Measurements from ENCODE around the gene P2RY2. TPM values are rescaled to one million over a fixed set of nuclear protein-coding genes. Genes with fewer than 3 reads are reported as not detected.

The P2RY2 gene
- total RNA-seq, 1 experiment from 2014 or later = 2.9 TPM

DNA sequence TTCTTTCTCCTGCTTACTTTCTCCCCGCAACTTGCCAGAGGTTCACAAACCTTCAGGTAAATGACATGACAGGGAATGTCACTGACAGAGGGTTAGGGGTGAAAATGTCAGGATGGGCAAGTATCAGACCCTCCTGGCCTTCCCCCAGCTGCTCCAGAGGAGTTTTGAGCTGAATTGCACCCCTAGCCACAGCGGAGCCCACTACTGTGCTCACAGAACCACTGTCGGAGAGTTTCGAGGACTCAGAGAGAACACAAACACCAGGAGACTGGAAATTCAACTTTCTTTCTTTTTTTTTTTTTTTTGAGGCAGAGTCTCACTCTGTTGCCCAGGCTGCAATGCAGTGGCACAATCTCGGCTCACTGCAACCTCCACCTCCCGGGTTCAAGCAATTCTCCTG, 21.5 kb upstream of the P2RY2 start:
- H3K79me2 ChIP-seq (ENCODE audit: insufficient read depth, low read length) = no peaks in the 10 kb centered on the region
- H3K4me1 ChIP-seq (ENCODE audit: control insufficient read depth in 1 of 2, insufficient read depth in 2 of 2, low read length in 2 of 2) = peaks cover 34 to 64% of the 10 kb centered on the region in 2 experiments
- DNase-seq (ENCODE audit: low read depth, low spot score) (no peak), ATAC-seq (no peak)
- no peak overlapping the region for H3K4me3 ChIP-seq (replicated peaks in 1 of 2; ENCODE audit: low read depth in 1 of 2, low read length in 2 of 2)
- no peak overlapping the region for H3K4me2 ChIP-seq (ENCODE audit: low read length)
- no peaks in the 10 kb centered on the region for H3K27me3 ChIP-seq (ENCODE audit: insufficient read depth, low read length)
- ChIA-PET POLR2A (no interaction called here), CTCF (no interaction called here), RAD21 (ENCODE audit: low non-redundant PET in 1 of 2, low total read pairs in 2 of 2, uncharacterized antibody in 2 of 2, unreplicated experiment in 2 of 2) (no interaction called here)
- no peaks in the 10 kb centered on the region for H3K9me2 ChIP-seq (ENCODE audit: insufficient read depth)
- no peak overlapping the region for H2AFZ ChIP-seq (ENCODE audit: low read depth, low read length, poor library complexity, severe bottlenecking)
- no peak overlapping the region for H3K27ac ChIP-seq (ENCODE audit: low read depth, low read length)
- no TSS peak for BruUV-seq (replicated peaks)
- H3K9ac ChIP-seq (ENCODE audit: low read length) = no peak overlapping the region
- no peaks in the 10 kb centered on the region for H4K20me1 ChIP-seq (ENCODE audit: insufficient read depth)
- H3K9me3 ChIP-seq (ENCODE audit: control insufficient read depth in 1 of 2, insufficient read depth in 1 of 2, low read depth in 1 of 2, low read length in 2 of 2) = no peaks in the 10 kb centered on the region
- no peaks in the 10 kb centered on the region for H3K36me3 ChIP-seq (ENCODE audit: control insufficient read depth in 1 of 2, insufficient read depth in 2 of 2, low read length in 2 of 2)
- intact Hi-C loops (cut with micrococcal nuclease) = no loop called here
- no peak for TF ChIP-seq SP1 (IDR thresholded peaks at IDR 0.05; ENCODE audit: low read depth)
- TF ChIP-seq TCF7L2 (IDR thresholded peaks at IDR 0.05; ENCODE audit: borderline replicate concordance, extremely low read depth, insufficient read depth, insufficient read length) = no peak

DNA sequence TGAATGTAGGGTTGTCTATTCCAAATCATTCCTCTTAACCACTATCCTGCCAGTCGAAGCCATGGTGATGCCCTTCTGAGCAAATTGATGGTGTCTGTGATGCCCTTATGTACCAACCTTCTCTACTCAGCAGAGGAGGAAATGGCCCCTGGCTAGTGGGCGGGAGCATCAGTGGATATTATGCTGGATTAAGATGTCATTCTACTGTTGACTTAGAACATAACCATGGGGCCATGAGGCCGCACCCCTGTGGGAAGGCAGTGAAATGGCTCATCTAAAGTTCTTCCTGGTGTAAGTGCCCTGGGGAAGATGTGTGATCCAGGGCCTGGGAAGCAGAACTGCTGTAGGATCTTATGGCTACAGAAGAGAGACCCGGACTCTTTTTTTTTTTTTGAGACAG, 20.7 kb upstream of the P2RY2 start:
- Histone ChIP-seq H2AFZ (ENCODE audit: low read depth, low read length, poor library complexity, severe bottlenecking) (no peak overlapping the region), H3K4me3 (replicated peaks in 1 of 2; ENCODE audit: low read depth in 1 of 2, low read length in 2 of 2) (no peak overlapping the region), H3K4me1 (ENCODE audit: control insufficient read depth in 1 of 2, insufficient read depth in 2 of 2, low read length in 2 of 2) (peaks cover 30 to 56% of the 10 kb centered on the region in 2 experiments), H3K4me2 (ENCODE audit: low read length) (no peak overlapping the region), H3K36me3 (ENCODE audit: control insufficient read depth in 1 of 2, insufficient read depth in 2 of 2, low read length in 2 of 2) (no peaks in the 10 kb centered on the region), H3K9me3 (ENCODE audit: control insufficient read depth in 1 of 2, insufficient read depth in 1 of 2, low read depth in 1 of 2, low read length in 2 of 2) (no peaks in the 10 kb centered on the region), H3K27ac (ENCODE audit: low read depth, low read length) (no peak overlapping the region), H3K27me3 (ENCODE audit: insufficient read depth, low read length) (no peaks in the 10 kb centered on the region), H4K20me1 (ENCODE audit: insufficient read depth) (no peaks in the 10 kb centered on the region), H3K79me2 (ENCODE audit: insufficient read depth, low read length) (no peaks in the 10 kb centered on the region), H3K9ac (ENCODE audit: low read length) (no peak overlapping the region), H3K9me2 (ENCODE audit: insufficient read depth) (no peaks in the 10 kb centered on the region)
- intact Hi-C loops (cut with micrococcal nuclease) = no loop called here
- ATAC-seq = no peak
- ChIA-PET POLR2A (no interaction called here), CTCF (no interaction called here), RAD21 (ENCODE audit: low non-redundant PET in 1 of 2, low total read pairs in 2 of 2, uncharacterized antibody in 2 of 2, unreplicated experiment in 2 of 2) (no interaction called here)
- DNase-seq (ENCODE audit: low read depth, low spot score) = no peak
- BruUV-seq (replicated peaks) = no TSS peak
- TF ChIP-seq EGR1 (IDR thresholded peaks at IDR 0.05; ENCODE audit: low read depth) (no peak), EZH2phosphoT487 (IDR thresholded peaks at IDR 0.05; ENCODE audit: borderline replicate concordance) (no peak), ZNF274 (IDR thresholded peaks at IDR 0.05; ENCODE audit: low read depth, low read length) (no peak), YY1 (IDR thresholded peaks at IDR 0.05; ENCODE audit: extremely low read depth, insufficient replicate concordance, low read depth, low read length) (no peak), ZFX (IDR thresholded peaks at IDR 0.05) (no peak), SIN3A (IDR thresholded peaks at IDR 0.05; ENCODE audit: low read depth) (no peak), TCF7L2 (IDR thresholded peaks at IDR 0.05; ENCODE audit: borderline replicate concordance, extremely low read depth, insufficient read depth, insufficient read length) (no peak), ELF1 (IDR thresholded peaks at IDR 0.05; ENCODE audit: borderline replicate concordance, low read depth) (no peak), SRF (IDR thresholded peaks at IDR 0.05; ENCODE audit: low read depth) (no peak), EZH2 (IDR thresholded peaks at IDR 0.05) (no peak), FOSL1 (IDR thresholded peaks at IDR 0.05; ENCODE audit: low read depth) (no peak), POLR2A (IDR thresholded peaks at IDR 0.05; ENCODE audit: borderline replicate concordance, extremely low read depth, insufficient read depth, insufficient read length) (no peak), CEBPB (IDR thresholded peaks at IDR 0.05; ENCODE audit: low read depth) (no peak), JUND (IDR thresholded peaks at IDR 0.05) (no peak)
- TF ChIP-seq, protein P1, sequence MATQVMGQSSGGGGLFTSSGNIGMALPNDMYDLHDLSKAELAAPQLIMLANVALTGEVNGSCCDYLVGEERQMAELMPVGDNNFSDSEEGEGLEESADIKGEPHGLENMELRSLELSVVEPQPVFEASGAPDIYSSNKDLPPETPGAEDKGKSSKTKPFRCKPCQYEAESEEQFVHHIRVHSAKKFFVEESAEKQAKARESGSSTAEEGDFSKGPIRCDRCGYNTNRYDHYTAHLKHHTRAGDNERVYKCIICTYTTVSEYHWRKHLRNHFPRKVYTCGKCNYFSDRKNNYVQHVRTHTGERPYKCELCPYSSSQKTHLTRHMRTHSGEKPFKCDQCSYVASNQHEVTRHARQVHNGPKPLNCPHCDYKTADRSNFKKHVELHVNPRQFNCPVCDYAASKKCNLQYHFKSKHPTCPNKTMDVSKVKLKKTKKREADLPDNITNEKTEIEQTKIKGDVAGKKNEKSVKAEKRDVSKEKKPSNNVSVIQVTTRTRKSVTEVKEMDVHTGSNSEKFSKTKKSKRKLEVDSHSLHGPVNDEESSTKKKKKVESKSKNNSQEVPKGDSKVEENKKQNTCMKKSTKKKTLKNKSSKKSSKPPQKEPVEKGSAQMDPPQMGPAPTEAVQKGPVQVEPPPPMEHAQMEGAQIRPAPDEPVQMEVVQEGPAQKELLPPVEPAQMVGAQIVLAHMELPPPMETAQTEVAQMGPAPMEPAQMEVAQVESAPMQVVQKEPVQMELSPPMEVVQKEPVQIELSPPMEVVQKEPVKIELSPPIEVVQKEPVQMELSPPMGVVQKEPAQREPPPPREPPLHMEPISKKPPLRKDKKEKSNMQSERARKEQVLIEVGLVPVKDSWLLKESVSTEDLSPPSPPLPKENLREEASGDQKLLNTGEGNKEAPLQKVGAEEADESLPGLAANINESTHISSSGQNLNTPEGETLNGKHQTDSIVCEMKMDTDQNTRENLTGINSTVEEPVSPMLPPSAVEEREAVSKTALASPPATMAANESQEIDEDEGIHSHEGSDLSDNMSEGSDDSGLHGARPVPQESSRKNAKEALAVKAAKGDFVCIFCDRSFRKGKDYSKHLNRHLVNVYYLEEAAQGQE (IDR thresholded peaks at IDR 0.05; ENCODE audit: low read depth) = no peak
- TF ChIP-seq, protein P2, sequence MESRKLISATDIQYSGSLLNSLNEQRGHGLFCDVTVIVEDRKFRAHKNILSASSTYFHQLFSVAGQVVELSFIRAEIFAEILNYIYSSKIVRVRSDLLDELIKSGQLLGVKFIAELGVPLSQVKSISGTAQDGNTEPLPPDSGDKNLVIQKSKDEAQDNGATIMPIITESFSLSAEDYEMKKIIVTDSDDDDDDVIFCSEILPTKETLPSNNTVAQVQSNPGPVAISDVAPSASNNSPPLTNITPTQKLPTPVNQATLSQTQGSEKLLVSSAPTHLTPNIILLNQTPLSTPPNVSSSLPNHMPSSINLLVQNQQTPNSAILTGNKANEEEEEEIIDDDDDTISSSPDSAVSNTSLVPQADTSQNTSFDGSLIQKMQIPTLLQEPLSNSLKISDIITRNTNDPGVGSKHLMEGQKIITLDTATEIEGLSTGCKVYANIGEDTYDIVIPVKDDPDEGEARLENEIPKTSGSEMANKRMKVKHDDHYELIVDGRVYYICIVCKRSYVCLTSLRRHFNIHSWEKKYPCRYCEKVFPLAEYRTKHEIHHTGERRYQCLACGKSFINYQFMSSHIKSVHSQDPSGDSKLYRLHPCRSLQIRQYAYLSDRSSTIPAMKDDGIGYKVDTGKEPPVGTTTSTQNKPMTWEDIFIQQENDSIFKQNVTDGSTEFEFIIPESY (IDR thresholded peaks at IDR 0.05; ENCODE audit: extremely low read depth, insufficient replicate concordance, low read length) = no peak
- TF ChIP-seq, protein P3, sequence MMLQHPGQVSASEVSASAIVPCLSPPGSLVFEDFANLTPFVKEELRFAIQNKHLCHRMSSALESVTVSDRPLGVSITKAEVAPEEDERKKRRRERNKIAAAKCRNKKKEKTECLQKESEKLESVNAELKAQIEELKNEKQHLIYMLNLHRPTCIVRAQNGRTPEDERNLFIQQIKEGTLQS (IDR thresholded peaks at IDR 0.05) = no peak

All from HCT116 (cell line).